ENCODE results near the gene PLTP. TPM values are rescaled to one million over a fixed set of nuclear protein-coding genes. Genes with fewer than 3 reads are reported as not detected.

The PLTP gene
- total RNA-seq, 2 donors from 2014 or later: 92.1 to 123 TPM

GRCh38 chr20:45909336-45909808, 2.6 kb downstream of the PLTP start:
- 94 to 97% methylated on average over 10 to 12 of the region's 12 CpGs for WGBS, 2 experiments (ENCODE audit: insufficient coverage in 1 of 2, insufficient read length in 1 of 2)

GRCh38 chr20:45908084-45908483, 3.9 kb downstream of the PLTP start:
- Mint-ChIP-seq H3K36me3 (ENCODE audit: low read depth) (peaks cover 50% of the 10 kb centered on the region), H3K4me3 (no peak overlapping the region), H3K4me1 (peaks cover 5% of the 10 kb centered on the region), H3K27ac (no peak overlapping the region), H3K27me3 (ENCODE audit: insufficient read depth) (peaks cover 10% of the 10 kb centered on the region), H3K9me3 (no peaks in the 10 kb centered on the region)
- no peak overlapping the region for H3K9ac ChIP-seq (ENCODE audit: extremely low read depth, low read length, poor library complexity, severe bottlenecking)
- H3K27me3 ChIP-seq (ENCODE audit: control insufficient read depth, insufficient read depth, low read length, poor library complexity, severe bottlenecking): no peaks in the 10 kb centered on the region
- H3K36me3 ChIP-seq (ENCODE audit: control insufficient read depth, insufficient read depth, low read length): peaks cover 60% of the 10 kb centered on the region
- no peak overlapping the region for H3K27ac ChIP-seq (ENCODE audit: low read depth, low read length)
- WGBS, 2 experiments (ENCODE audit: insufficient coverage in 1 of 2, insufficient read length in 1 of 2): 91 to 100% methylated on average over 2 of the region's 2 CpGs
- H3K4me3 ChIP-seq (ENCODE audit: low read length): no peak overlapping the region
- no peak for TF ChIP-seq CTCF (conservative IDR thresholded peaks at IDR 0.05)
- peaks cover 4% of the 10 kb centered on the region for H3K4me1 ChIP-seq (ENCODE audit: control insufficient read depth, insufficient read depth, low read length)
- DNase-seq: no peak
- H3K9me3 ChIP-seq (ENCODE audit: control insufficient read depth, low read length): no peaks in the 10 kb centered on the region

More at GRCh38 chr20:45909336-45909808, 2.6 kb downstream of the PLTP start:
- H3K4me1 Mint-ChIP-seq: peaks cover 8% of the 10 kb centered on the region
- Histone ChIP-seq H3K9ac (ENCODE audit: extremely low read depth, low read length, poor library complexity, severe bottlenecking) (no peak overlapping the region), H3K27ac (ENCODE audit: low read depth, low read length) (no peak overlapping the region), H3K4me3 (ENCODE audit: low read length) (no peak overlapping the region), H3K9me3 (ENCODE audit: control insufficient read depth, low read length) (no peaks in the 10 kb centered on the region), H3K36me3 (ENCODE audit: control insufficient read depth, insufficient read depth, low read length) (peaks cover 47% of the 10 kb centered on the region), H3K27me3 (ENCODE audit: control insufficient read depth, insufficient read depth, low read length, poor library complexity, severe bottlenecking) (no peaks in the 10 kb centered on the region), H3K4me1 (ENCODE audit: control insufficient read depth, insufficient read depth, low read length) (peaks cover 4% of the 10 kb centered on the region)
- no peak for TF ChIP-seq CTCF (conservative IDR thresholded peaks at IDR 0.05)
- peaks cover 38% of the 10 kb centered on the region for H3K36me3 Mint-ChIP-seq (ENCODE audit: low read depth)
- peaks cover 14% of the 10 kb centered on the region for H3K27me3 Mint-ChIP-seq (ENCODE audit: insufficient read depth)
- no peak for DNase-seq
- H3K27ac Mint-ChIP-seq: no peak overlapping the region
- no peak overlapping the region for H3K4me3 Mint-ChIP-seq
- H3K9me3 Mint-ChIP-seq: no peaks in the 10 kb centered on the region

GRCh38 chr20:45907219-45907948, 4.6 kb downstream of the PLTP start:
- H3K36me3 ChIP-seq (ENCODE audit: control insufficient read depth, insufficient read depth, low read length): peaks cover 64% of the 10 kb centered on the region
- no peak overlapping the region for H3K9ac ChIP-seq (ENCODE audit: extremely low read depth, low read length, poor library complexity, severe bottlenecking)
- H3K9me3 ChIP-seq (ENCODE audit: control insufficient read depth, low read length): no peaks in the 10 kb centered on the region
- H3K27me3 Mint-ChIP-seq (ENCODE audit: insufficient read depth): peaks cover 9% of the 10 kb centered on the region
- H3K27ac ChIP-seq (ENCODE audit: low read depth, low read length): no peak overlapping the region
- H3K4me3 Mint-ChIP-seq: no peak overlapping the region
- H3K36me3 Mint-ChIP-seq (ENCODE audit: low read depth): peaks cover 54% of the 10 kb centered on the region
- no peak for TF ChIP-seq CTCF (conservative IDR thresholded peaks at IDR 0.05)
- H3K4me3 ChIP-seq (ENCODE audit: low read length): no peak overlapping the region
- H3K9me3 Mint-ChIP-seq: no peaks in the 10 kb centered on the region
- H3K4me1 Mint-ChIP-seq: peaks cover 4% of the 10 kb centered on the region
- no peaks in the 10 kb centered on the region for H3K27me3 ChIP-seq (ENCODE audit: control insufficient read depth, insufficient read depth, low read length, poor library complexity, severe bottlenecking)
- no peak overlapping the region for H3K27ac Mint-ChIP-seq
- WGBS, 2 experiments (ENCODE audit: insufficient coverage in 1 of 2, insufficient read length in 1 of 2): 93 to 95% methylated on average over 13 to 17 of the region's 17 CpGs
- no peak for DNase-seq
- H3K4me1 ChIP-seq (ENCODE audit: control insufficient read depth, insufficient read depth, low read length): peaks cover 2% of the 10 kb centered on the region
